Ramos (cell line): Measurements from ENCODE around the gene MED4.
"Not testable (repeated sequence)": the region's sequence is repeated elsewhere in the genome, so short reads cannot be mapped to it uniquely, and the experiment has no call there.

Experiments
- in situ Hi-C: fragments of 300-500 bp; cut with MboI; formaldehyde crosslinking; loops from one replicate; pipeline ENCODE4 v1.14.3; 2022; ENCODE audit warnings: low sequenced_read_pairs; ENCODE audit not compliant: unreplicated experiment

Gene MED4

DNA sequence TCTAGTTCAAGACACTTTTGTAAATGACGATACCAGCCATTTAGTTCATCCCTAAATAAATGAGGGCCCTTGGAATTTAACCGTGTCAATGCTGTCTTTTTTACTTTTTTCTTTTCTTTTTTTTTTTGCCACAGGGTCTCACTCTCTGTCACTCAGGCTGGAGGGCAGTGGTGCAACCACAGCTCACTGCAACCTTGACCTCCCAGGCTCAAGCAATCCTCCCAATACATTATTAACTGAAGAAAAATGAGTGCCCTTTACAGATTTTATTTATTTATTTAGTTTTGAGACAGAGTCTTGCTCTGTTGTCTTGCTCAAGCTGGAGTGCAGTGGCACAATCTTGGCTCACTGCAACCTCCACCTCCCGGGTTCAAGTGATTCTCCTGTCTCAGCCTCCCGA, 2.9 kb upstream of the MED4 start:
- in situ Hi-C loops, result no loop called here

DNA sequence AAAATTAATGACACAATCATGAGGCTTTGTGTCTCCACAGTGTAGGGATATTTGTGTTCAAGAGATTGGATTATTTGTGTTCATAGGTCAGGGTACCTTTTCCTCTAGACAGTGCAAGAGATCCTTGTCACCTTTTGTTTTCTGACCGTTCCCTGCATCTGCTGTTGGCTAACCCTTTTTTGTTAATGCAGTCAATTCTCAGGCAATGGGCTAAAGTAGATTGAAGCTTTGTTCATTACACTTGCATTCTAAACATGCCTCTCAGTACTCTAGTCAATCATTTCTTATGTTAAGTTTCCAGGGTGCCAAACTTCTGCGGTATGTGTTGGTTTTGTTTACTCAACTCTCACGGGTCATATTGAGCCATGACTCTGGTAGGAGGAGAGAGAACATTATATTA, 1.8 kb upstream of the MED4 start:
- in situ Hi-C loops, result no loop called here

DNA sequence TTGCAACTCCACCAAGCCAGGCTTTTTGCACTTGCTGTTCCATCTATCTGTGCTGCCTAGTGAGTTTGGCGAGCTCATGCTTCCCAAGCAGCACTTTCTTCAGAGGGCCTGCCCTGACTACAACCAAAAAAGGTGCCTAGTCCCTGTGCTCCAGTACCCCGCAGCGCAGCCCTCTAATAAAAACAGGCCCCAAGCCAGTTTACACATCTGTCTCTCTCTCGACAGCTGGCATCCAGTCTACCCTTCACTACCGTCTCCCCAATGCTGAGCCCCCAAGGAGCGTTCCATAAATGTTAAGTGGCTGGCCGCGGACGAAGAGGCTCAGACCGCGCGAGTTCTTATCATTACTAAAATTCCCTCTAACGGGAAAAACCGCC, 512 bp downstream of the MED4 start:
- in situ Hi-C loops, result no loop called here

DNA sequence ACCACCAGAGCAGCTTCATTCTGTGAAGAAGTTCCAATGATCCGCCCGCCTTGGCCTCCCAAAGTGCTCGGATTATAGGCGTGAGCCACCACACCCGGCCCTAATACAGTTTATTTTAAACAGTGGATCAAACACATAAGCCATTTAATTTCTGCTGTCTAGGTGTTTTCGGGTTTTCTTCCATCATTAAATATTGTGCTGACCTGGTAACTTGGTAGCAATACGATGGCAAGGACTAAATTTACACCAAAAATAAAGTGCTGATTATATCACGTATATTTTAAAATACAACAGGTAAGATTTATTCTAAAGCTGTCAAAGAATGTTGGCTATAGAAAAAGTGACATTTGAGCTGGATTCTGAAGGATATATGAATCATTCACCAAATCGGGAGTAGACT, 1.3 kb downstream of the MED4 start:
- in situ Hi-C loops, result no loop called here

DNA sequence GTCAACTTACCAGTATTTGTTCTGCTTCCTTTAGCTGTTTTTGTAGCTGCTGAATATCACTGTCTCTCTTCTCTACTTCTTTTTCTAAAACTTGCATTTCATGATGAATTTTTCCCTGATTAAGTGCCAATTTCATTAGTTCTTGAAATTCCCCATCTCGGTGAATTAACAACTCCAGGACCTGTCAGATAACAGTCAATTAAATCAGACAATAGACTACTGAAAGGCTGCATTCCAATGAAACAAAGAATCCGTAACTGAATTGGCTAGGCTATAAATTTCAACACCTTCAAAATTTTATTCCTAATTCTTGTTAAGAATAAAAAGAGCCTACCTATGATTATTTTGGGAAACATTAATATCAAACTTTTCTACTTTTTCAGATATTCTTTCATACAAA, 8.6 kb downstream of the MED4 start:
- in situ Hi-C loops, result no loop called here

DNA sequence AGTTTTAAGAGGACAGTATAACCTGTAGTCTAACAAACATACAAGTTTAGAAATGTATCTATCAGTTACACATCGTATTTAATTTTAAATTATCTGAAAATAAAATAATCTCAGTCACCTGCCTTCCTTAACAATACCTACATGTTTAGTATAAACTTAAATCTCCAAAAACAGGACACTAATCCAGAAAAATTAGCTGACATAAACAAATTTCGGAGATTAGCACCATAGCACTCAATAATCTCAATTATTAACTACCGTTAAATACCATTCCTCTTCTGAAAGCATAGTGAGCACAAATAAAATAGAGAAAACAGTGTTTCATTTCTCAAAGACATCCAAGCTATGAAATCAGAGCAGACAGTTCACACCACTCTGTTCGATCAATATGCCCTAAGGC, 13.2 kb downstream of the MED4 start:
- in situ Hi-C loops, result no loop called here

DNA sequence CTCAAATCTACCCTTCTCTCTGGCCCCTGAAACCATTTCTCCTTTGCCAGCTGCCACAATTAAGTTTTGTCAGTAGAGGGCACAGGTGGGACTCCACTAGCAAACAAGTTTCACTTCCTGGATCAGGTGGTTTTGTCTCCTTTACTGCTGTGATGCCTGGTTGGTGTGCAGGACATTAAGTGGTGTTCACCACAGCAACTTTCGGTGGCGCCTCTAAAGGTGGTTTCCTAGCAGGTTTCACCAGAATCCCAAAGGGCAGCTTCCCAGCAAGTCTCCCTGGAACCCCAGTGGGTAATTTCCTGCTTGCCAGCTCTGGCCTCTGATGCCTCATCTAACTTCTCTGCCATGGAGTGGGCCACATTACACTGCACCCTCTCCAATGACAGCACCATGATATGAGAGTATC, 16.6 kb downstream of the MED4 start:
- in situ Hi-C loops, result no loop called here

DNA sequence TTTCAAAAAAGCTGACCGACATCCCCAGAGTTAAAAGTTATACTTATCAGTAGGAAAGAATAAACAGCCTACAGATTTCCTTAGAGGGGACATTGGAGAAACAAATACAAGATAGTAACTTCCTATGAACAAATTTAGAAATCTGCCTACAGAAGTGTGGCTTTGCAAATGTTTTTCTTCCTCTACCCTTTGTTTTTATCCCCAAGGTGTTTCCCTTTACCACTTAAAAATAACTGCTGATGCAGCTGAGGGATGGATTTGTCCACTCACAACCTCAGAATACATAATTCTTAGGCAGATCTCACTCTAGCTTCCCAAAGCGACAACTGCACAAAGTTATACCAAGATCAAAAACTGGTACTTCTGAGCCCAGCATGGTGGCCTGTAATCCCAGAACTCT, 20.9 kb downstream of the MED4 start:
- in situ Hi-C loops, result no loop called here

DNA sequence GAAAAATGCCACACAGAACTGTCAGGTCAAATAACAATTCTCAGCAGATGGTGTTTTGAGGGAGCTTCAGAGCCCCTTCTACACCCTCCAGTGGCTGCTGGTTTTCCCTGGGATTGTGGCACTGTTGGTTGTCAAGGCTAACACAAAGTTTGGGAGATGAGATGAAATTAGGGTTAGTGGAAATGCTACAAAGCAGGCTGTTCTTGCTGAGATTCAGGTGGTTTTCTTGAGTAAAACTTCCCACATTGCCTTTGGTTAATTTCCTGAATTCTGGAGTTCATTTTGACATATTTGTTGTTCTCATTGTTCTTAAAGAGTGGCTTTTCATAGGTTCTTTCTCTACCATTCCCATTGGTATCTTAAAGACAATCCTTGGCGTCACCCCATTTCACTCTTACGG, 22.1 kb downstream of the MED4 start:
- in situ Hi-C loops, result no loop called here

DNA sequence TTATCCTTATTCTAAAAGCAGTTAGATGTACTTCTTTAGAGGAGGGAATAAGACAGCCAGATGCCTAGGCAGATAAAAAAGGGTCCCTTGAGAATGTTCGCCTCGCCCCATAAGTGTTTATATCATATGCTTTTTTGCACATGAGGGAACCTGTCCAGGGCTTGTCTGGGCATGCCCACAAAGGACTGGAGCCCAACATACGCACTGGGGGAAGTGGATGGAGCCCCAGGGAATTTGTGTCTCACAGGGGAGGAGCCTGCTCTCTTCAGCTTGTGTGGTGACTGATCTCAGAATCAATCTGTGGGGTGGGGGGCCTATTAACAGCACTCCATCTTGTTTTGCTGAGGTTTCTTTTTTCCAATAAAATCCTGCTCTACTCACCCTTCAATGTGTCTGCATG, 22.6 kb downstream of the MED4 start:
- in situ Hi-C loops, result no loop called here

DNA sequence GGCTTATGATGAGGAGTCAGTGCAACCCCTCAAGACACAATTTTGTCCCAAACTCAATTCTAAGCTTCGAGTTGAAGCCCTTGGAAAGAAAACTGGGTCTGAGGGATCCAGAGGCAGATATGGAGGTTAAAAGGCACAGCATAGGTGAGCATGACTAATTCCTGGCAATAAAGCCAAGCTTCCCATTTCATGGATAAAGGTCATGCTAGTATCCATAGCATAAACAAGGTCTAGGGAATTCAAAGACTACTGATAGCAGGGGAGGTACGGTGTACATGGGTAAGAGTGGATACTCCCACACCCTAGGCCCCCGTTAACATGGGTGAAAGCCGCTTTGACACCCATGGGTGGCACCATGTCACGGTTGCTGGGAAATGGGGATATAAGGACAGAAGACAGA, 24.0 kb downstream of the MED4 start:
- in situ Hi-C loops, result no loop called here

DNA sequence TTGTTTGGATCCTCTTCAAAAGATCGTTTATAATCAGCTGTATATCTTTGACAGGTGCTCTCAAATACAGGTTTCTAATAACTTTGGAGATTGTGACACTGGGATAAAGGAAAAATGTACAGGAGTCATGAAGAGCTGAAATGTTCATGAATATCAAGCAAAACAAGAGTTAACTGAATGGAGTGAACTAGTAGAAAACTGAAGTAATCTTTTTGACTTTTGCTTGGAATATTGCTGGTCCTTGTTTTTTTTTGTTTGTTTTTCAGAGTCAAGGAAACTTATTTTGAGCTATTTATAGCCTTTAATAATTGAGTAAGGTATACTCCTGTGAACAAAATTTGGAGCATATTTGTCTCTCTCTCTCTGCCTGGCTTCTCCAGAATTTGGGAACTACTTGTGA, 25.3 kb downstream of the MED4 start:
- in situ Hi-C loops, result no loop called here

DNA sequence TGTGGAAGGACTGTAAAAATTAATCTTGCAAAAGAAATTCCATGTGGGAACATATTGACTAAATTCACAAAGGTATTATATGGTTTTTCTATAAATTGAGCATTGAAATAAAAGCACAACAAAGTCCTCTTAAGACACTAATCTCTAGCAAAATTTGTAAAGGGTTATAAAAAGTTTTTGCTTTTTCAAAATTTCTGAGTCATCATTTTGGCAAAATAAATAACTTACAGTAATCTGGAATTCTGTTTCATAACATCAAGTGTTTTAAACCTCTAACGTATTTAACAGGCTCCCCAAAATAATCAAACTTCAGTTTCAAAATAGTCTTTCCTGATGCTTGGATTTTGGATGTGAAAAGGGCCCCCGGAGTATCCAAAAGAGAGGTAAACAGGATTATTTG, 26.0 kb downstream of the MED4 start:
- in situ Hi-C loops, result no loop called here

DNA sequence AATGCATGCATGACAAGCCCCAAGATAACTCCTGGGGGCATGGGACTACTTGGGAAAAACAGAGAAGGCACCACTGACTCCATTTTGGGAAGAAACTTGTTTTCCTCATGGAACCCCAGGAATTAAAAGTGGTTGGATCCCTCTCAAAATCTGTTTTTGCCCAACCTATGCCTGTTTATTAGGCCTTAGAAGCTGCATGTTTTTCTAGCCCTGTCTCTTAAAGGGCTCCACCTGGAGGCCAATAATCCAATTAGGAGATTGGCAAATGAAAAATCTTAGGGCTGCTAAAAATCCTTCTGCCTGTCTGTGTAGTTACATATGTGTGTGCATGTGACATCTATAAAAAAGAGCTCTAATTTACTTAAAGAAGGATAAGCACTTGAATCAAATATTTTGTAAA, 26.9 kb downstream of the MED4 start:
- in situ Hi-C loops, result no loop called here

DNA sequence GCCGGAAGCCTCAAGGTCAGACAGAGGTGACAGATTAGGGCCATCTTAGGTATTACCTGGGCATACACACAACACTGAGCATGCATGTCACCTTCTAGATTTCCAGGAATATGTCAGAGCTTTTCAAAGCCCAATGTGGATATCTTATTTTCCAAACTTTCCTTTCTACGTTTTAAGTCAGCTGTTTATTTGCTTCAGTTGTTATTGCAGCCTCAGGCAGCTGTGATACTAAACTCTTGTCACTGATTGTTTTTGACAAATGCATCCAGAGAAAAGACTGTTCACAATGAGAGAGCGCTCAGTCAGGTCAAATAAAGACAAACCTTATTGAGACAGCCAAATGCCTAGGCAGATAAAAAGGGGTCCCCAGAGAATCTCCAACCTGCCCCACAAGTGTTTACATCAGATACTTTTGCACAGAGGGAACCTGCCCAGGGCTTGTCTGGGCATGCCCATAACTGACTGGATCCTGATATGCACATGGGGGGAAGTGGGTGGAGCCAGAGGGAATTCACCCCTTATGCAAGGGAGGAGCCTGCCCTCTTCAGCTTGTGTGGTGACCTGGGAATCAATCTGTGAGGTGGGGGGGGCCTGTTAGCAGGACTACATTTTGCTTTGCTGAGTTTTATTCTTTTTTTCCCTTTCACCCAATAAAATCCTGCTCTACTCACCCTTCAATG, 28.5 kb downstream of the MED4 start:
- in situ Hi-C loops, result no loop called here

DNA sequence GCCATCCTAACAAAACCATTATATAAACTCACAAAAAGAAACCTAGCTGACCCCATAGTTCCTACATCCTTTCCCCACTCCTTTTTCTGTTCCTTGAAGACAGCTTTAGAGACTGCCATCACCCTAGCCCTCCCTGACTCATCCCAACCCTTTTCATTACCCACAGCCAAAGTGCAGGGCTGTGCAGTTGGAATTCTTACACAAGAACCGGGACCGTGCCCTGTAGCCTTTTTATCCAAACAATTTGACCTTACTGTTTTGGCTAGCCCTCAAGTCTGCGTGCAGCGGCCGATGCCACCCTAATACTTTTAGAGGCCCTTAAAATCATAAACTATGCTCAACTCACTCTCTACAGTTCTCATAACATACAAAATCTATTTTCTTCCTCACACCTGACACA, 35.0 kb downstream of the MED4 start:
- in situ Hi-C loops, result not testable (repeated sequence)

DNA sequence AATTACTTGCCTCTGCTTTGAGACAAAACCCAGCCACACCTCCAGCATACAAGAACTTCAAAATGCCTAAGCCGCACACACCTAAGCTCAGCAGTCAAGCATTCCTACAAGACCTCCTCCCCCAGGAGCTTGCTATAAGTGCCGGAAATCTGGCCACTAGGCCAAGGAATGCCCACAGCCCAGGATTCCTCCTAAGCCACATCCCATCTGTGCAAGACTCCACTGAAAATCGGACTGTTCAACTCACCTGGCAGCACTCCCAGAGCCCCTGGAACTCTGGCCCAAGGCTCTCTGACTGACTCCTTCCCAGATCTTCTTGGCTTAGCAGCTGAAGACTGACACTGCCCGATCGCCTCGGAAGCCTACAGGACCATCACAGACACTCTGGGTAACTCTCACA, 36.4 kb downstream of the MED4 start:
- in situ Hi-C loops, result not testable (repeated sequence)

DNA sequence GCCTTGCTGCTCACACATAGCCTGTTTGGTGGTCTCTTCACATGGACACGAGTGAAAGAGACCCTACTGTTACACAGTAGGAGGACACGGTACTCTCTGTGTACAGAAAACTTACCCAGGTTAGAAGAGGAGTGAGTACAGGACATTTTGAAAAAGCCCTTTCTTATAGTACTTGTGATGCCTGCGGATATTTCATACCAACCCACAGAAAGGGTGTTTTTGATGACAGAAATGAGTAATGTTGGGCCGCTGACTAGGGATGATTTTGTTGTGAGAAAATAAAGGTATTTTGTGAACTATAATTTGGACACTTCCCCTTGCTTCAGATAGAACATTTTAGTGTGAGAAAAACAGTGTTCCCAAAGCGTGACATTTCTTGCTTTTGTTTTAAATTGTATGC, 39.2 kb downstream of the MED4 start:
- in situ Hi-C loops, result no loop called here

DNA sequence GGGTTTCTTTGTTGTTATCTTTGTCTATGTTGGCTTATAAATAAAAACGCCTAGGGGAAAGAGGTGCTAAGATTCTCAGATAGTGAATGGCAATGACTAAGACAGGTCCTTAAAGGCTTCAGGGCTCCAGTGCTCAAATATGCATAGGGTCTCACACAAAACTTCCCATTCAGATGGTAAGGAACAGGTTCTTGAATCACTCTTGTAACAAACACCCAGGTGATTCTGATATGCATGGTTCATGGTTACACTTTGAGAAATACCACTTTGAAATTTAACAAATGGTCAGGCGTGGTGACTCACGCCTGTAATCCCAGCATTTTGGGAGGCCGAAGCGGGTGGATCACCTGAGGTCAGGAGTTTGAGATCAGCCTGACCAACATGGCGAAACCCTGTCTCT, 40.3 kb downstream of the MED4 start:
- in situ Hi-C loops, result no loop called here

DNA sequence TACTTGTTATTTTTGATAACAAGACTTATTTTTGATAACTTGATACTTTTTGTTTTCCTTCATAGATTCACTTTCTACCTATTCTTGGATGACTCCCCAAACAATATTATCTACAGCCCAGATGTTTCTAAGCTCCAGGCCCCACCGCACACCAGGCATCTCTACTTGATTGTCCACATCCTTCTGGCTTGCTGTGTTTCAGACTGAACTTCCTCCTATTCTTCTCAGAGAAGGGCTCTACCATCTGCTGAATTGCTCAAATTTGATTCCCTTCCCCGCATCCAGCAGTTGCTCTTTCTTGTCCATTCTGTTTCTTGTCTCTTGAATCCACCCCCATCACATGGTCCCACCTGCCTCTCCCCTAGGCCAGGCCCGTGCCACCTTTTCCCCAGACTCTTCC, 44.4 kb downstream of the MED4 start:
- in situ Hi-C loops, result no loop called here

DNA sequence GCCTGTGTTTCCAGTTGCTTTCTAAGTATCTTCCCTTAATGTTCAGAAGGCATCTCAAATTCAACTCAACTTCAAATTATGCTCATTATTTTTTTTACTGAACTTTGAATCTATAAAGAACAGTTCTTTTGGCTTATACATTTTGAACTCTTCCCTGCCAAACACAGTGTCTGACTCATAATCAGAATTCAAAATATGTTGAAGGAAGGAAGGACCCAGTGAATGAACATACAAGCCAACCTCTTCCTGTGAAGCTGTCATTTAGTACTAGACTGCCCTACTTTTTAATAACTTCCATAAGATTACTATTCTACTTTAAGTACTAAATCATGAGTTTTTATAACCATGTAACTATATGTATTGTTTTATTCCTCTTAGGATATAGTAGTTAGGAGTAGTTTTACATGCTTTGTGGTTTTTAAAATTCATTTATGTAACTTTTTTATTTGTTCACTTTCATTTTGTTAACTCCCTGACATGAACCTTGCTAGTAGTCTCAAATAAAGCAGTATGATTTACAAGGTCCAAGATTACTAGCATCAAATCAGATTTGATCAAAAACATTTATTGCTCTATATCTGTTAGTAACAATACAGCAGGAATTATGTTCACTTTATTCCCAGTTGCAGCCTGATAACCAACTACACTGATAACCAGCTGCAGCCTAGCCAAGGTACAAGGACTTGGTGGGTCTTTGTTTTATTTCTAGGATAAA, 51.0 kb downstream of the MED4 start:
- in situ Hi-C loops, result no loop called here

DNA sequence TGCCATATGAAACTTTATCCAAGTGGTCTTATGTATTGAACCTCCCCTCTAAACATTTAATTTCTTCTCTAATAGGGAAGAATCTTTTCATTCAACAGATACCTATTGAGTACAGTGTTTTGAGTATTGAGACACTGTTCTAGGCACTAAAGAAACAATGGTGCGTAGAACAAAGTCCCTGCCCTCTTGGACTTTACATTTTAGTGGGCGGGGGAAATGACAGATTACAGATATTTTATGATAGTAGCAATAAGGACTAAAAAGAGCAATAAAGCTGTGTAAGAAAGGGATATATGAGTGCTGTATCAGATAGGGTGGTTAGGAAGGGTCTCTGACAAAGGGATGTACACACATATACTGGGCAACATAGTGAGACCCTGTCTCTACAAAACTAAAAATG, 52.0 kb downstream of the MED4 start:
- in situ Hi-C loops, result no loop called here
